ENCODE results near the gene KIAA2012.
"Not testable (repeated sequence)": the region's sequence is repeated elsewhere in the genome, so short reads cannot be mapped to it uniquely, and the experiment has no call there.

The KIAA2012 gene

GRCh38 chr2:202203348-202203747 is 130.3 kb downstream of the KIAA2012 start:
- DNase-seq = no peak

GRCh38 chr2:202204855-202205254 is 131.8 kb downstream of the KIAA2012 start:
- DNase-seq = no peak

- no peak for DNase-seq
Observed at GRCh38 chr2:202208526-202208925, 135.5 kb downstream of the KIAA2012 start.

- no peak for DNase-seq
Observed at GRCh38 chr2:202215179-202215578, 142.1 kb downstream of the KIAA2012 start.

- DNase-seq = no peak
Observed at GRCh38 chr2:202221873-202222272, 148.8 kb downstream of the KIAA2012 start.

GRCh38 chr2:202237787-202238233 is 164.8 kb downstream of the KIAA2012 start:
- no peak for DNase-seq

- DNase-seq = peak; percentile 54
Observed at GRCh38 chr2:202238234-202239197, 165.5 kb downstream of the KIAA2012 start, which contains the start of gene SUMO1. SUMO1 (minus strand) TSS chr2:202238597; CDS start chr2:202238451, 146 bp downstream.

GRCh38 chr2:202247710-202248109 is 174.7 kb downstream of the KIAA2012 start:
- not testable (repeated sequence) for DNase-seq

GRCh38 chr2:202249521-202250253 is 176.6 kb downstream of the KIAA2012 start:
- DNase-seq = no peak

GRCh38 chr2:202251494-202251893 is 178.4 kb downstream of the KIAA2012 start:
- no peak for DNase-seq

Data from NCI-H2081 treated with DMSO at 0.1 percent for 48 hours (cell line).